Measurements from ENCODE around the gene YTHDF1. TPM values are rescaled to one million over a fixed set of nuclear protein-coding genes. Genes with fewer than 3 reads are reported as not detected.
"Not testable (repeated sequence)": the region's sequence is repeated elsewhere in the genome, so short reads cannot be mapped to it uniquely, and the experiment has no call there.

Gene YTHDF1
- total RNA-seq, 1 donor: 30.7 TPM

GRCh38 chr20:63254606-63255384 is 38.9 kb upstream of the YTHDF1 start:
- DNase-seq (ENCODE audit: low read depth): no peak
- no peak overlapping the region for H3K4me3 ChIP-seq (ENCODE audit: low read depth, low read length)
- no peak for TF ChIP-seq CTCF (IDR thresholded peaks at IDR 0.05; ENCODE audit: insufficient read depth, low read depth, low read length)

GRCh38 chr20:63254232-63254605 is 38.3 kb upstream of the YTHDF1 start, which contains the start of gene NKAIN4:
TSS of gene NKAIN4 (minus strand) at chr20:63254463. CDS start at chr20:63254450, 13 bp downstream.
- peak within 1 kb of the TSS; percentile 23 for H3K4me3 ChIP-seq (ENCODE audit: low read depth, low read length)

GRCh38 chr20:63253438-63254231 is 37.7 kb upstream of the YTHDF1 start:
- TF ChIP-seq CTCF (IDR thresholded peaks at IDR 0.05; ENCODE audit: insufficient read depth, low read depth, low read length): no peak
- peak overlapping the region; percentile 23 for H3K4me3 ChIP-seq (ENCODE audit: low read depth, low read length)
- DNase-seq (ENCODE audit: low read depth): no peak

More at GRCh38 chr20:63254232-63254605, 38.3 kb upstream of the YTHDF1 start, which contains the start of gene NKAIN4:
- no peak for DNase-seq (ENCODE audit: low read depth)
- TF ChIP-seq CTCF (IDR thresholded peaks at IDR 0.05; ENCODE audit: insufficient read depth, low read depth, low read length): no peak

GRCh38 chr20:63253065-63253437 is 37.1 kb upstream of the YTHDF1 start:
- DNase-seq (ENCODE audit: low read depth): no peak
- no peak for TF ChIP-seq CTCF (IDR thresholded peaks at IDR 0.05; ENCODE audit: insufficient read depth, low read depth, low read length)

GRCh38 chr20:63252284-63252711 is 36.4 kb upstream of the YTHDF1 start:
- H3K4me3 ChIP-seq (ENCODE audit: low read depth, low read length): no peak overlapping the region
- TF ChIP-seq CTCF (IDR thresholded peaks at IDR 0.05; ENCODE audit: insufficient read depth, low read depth, low read length): no peak

More at GRCh38 chr20:63253065-63253437, 37.1 kb upstream of the YTHDF1 start:
- H3K4me3 ChIP-seq (ENCODE audit: low read depth, low read length): peak overlapping the region; percentile 23

GRCh38 chr20:63251350-63251749 is 35.4 kb upstream of the YTHDF1 start:
- not testable (repeated sequence) for DNase-seq (ENCODE audit: low read depth); H3K4me3 ChIP-seq (ENCODE audit: low read depth, low read length)
- TF ChIP-seq CTCF (IDR thresholded peaks at IDR 0.05; ENCODE audit: insufficient read depth, low read depth, low read length): peak; percentile 31

More at GRCh38 chr20:63252284-63252711, 36.4 kb upstream of the YTHDF1 start:
- no peak for DNase-seq (ENCODE audit: low read depth)

All from fibroblast of villous mesenchyme (primary cell).